Mucosa of gallbladder (tissue), 1 donor: ENCODE results near the gene EP400. TPM values are rescaled to one million over a fixed set of nuclear protein-coding genes. Genes with fewer than 3 reads are reported as not detected.
A peak's percentile ranks its signal among the peaks of the same experiment; 100 is the strongest.
"Not testable (repeated sequence)": the region's sequence is repeated elsewhere in the genome, so short reads cannot be mapped to it uniquely, and the experiment has no call there.

Source experiments
- DNase-seq: peaks from one replicate; pipeline ENCODE4 v3.0.0-alpha.2; 2020; ENCODE audit warnings: low spot score
- total RNA-seq: library from RNA; stranded (reverse); gene quantifications from one replicate; pipeline ENCODE4 v1.2.1, GENCODE V29; 2021
- donor health status: DM: no; HTN: no; CAD: no.

EP400 gene
- total RNA-seq, 1 donor from 2014 or later, result 42.5 TPM

DNA sequence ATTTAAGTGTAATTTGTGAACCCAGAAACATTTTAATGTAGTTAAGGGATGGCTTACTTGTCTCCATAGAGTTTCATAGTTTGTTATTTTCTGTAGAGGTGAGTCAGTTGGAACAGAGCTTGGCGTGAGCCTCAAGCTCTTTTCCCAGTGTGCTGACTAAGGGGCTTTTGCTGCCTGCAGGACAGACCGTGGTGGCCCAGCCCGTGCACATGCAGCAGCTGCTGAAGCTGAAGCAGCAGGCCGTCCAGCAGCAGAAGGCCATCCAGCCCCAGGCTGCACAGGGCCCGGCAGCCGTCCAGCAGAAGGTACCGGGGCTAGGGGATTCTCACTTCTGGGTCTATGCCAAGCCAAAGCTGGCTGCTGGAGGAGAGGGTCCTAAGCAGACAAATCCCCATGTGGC is 117.4 kb downstream of the EP400 start:
- no peak for DNase-seq

DNA sequence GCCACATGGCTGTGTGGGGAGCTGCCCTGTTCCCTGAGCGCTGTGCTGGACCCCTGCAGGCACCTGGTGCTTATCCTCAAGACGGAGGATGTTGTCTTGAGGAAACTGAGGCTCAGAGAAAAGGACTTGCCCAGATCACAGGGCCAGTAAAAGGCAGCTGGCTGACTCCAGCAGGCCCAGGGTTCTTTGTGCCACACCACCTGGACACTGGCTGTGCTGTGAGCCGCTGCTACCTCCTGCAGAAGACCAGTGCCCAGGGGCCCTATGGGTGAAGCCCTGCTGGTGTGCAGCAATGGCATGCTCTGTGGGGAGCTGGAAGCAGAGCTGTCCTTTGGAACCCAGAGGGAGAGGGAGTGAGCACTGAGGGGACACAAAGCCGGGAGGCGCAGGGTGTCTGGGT is 118.5 kb downstream of the EP400 start:
- DNase-seq, result no peak

DNA sequence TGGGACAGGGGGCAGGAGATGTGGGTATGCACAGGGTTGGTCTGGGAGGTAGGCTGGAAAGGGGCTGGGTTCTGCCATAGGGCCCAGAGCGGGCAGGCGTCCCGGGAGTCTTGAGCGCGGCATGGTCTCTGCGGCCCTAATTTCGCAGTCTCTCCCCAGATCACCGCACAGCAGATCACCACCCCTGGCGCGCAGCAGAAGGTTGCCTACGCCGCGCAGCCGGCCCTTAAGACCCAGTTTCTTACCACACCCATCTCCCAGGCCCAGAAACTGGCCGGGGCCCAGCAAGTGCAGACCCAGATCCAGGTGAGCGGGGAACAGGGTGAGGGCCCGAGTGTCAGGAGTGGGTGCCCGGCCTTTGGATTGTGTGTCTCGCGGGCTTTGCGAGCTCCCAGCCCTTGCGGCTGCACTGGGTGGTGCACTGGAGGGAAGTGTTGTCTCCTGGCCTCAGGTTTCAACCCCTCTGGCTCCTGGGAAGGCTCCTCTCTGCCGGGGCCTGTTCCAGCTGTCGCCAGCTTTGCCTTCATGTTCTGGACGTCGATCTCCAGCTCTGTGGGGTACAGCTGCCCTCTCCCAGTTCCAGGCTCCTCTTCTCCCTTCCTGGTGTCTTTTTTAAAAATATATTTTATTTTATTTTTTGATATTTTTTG is 119.7 kb downstream of the EP400 start:
- no peak for DNase-seq

DNA sequence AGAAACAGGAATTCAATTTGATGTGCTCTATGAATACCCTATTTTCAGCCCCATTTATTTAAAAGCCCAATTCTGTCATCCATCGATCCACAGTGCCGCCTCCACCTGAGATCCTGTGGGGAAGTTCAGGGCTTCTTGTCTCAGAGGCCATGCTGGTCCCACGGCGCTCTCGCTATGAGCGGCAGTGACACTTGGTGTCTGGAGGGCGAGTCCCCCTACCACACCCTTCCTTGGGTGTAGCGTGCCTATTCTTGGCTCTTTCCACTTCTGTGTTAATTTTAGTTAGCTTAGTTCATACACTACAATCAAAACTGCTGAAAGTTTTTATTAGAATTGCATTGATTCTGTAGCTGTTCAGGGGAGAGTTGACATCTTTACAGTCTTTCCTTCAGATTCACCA is 120.6 kb downstream of the EP400 start:
- DNase-seq, result no peak

DNA sequence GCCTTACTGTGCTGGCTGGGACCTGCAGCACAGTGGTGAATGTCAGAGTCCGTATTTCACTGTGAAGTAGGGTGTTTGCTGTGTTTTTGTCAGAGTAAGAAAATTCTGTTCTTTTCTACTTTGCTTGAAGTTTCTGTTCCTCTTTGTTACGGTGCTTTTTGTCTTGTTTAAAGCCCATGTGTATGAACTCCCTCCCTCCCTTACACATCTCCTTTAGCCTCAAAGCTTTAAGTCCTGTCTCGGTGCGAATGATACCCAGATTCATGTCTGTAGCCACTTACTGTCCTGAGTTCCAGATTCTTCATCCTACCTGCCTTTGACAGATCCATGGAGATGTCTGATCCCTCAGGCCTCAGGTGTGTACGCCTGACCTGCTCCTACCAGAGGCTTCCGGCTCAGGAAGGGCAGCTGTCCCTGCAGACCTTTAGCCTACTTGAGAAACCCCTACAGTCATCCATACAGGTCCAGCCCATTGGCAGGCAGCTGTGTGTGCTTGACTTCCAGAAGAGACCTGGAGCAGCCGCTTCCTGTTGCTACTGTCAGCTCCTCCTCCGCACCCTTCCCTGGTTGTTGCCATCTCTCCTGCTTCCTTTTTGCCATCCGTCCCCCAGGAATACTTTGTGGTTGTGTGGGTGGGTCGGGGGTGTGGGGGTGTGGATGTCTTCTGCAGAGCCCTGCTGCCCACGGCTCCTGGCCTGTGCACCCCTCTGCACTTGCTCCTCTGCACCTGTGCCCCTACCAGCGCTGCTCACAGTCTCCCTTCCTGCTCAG is 121.5 kb downstream of the EP400 start:
- DNase-seq, result no peak

DNA sequence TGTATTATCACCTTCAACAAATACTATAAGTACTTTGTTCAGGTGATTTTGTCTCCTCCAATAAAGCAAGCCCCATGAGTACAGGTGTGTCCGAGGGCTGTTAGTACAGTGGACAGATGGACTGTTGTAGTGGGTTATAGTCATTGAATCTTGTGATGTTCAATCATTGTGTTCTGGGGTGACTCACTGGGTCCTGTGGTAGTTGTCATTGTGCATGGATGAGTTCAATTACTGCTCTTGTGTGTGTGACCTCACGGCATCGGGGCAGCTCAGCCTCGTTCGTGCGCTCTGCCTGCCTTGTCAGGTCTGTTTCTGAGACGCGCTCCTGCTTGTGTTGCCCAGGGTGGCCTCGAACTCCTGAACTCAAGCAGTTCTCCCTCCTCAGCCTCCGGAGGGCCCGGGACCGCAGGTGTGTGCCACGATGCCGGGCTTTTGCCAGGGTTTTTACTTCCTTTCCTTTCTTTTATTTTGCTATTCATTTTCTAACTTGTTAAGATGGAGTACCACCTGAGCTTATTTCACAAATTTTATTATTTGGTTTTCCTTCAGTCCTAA is 122.2 kb downstream of the EP400 start:
- DNase-seq, result no peak

DNA sequence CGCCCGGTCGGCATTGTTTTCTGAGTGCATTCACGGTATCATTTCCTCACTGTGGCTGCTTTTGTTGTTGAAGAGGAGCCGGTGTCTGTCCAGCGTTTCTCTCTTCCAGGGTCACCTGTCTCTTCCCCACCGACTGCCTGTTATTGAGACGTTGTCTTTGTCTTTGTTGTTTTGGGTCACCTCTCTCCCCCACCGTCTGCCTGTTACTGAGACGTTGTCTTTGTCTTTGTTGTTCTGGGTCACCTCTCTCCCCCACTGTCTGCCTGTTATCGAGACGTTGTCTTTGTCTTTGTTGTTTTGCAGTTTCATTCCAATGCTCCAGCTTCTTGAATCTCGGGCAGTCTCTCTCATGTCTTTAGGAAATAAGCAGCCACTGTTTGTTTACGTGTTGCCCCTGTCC is 124.5 kb downstream of the EP400 start:
- no peak for DNase-seq

DNA sequence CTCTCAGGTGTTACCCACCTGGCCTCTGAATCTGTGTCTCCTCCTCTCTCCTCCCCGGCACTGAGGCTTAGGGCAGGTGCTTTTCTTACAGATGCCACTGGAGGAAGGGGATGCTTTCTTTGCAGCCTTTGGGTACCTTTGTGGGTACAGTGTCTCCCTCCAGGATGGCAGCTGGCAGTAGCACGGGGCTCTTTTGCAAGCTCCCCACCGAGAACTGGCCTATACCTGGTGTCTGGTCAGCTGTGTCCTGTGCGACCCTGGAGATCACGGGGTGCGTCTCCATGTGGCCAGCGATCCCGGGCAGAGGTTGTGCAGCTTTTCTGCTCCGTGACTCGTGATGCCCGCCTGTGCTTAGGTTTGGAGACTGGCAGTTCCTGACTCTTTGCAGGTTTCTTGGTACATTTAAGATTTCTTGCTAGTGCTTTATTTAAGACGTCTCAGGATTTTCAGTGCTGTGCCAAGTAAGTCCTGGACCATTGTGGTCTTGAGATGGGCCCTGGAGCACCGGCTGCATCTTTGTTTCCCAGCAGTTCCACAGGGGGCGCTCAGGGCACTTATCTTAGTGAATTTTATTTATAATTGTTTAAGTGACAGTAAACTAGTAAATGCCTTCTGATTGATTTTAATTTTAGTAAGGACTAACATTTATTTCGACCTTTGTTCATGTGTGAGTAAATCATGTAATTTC is 125.4 kb downstream of the EP400 start:
- DNase-seq, result no peak

DNA sequence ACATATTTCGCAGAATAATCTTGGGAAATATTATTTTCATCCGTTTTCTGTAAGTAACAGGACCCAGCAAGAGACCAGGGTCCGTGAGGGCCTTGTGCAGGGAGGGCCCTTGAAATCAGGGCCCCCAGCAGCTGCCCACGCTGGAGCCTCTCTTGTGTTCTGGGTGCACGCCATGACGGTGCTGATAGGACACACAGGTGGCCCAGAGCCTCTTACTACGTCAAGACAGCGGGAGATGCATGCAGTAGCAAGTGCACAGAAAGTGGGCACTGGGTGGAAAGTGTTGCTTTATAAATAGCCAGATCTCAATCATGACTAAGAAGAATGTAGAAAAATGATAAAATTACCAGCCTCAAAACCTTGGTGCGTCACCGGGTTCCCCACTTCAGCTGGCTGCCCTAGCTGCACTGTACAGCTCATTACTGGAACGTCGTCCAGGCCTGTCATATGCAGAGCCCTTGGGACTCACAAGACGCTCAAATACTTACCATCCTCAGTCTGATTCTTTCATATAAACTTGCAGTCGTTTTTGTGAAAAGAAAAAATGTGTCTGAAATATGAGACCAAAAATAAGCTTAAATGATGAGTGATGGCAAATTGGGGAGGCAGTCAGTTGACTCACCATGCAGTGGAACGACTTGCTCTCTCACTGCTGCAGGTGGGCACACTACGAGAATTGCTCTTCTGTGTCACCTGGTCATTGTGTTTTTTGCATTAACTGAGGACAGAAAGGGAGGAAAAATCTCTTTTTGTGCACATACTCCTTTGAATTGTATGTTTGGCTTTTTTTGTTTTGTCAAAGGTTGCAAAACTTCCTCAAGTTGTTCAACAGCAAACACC is 126.2 kb downstream of the EP400 start:
- no peak for DNase-seq

DNA sequence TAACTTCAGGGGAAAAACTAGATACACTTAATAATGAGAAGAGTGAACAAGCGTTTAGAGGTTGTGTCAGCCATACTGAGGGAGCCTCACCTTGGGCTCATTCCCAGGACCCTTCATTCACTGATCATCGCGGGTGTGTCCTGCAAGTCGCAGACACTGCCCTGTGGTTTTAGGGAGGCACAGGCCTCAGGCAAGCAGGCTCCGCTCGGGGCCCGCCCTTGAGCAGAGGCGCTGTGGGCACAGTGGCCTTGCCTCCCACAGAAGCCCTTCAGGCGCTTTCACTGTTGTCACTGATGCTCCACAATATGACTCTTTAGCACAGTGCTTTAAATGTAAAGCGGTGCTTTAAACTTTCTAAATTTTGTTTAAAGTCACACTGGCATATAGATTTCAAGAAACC is 127.0 kb downstream of the EP400 start:
- DNase-seq, result no peak

DNA sequence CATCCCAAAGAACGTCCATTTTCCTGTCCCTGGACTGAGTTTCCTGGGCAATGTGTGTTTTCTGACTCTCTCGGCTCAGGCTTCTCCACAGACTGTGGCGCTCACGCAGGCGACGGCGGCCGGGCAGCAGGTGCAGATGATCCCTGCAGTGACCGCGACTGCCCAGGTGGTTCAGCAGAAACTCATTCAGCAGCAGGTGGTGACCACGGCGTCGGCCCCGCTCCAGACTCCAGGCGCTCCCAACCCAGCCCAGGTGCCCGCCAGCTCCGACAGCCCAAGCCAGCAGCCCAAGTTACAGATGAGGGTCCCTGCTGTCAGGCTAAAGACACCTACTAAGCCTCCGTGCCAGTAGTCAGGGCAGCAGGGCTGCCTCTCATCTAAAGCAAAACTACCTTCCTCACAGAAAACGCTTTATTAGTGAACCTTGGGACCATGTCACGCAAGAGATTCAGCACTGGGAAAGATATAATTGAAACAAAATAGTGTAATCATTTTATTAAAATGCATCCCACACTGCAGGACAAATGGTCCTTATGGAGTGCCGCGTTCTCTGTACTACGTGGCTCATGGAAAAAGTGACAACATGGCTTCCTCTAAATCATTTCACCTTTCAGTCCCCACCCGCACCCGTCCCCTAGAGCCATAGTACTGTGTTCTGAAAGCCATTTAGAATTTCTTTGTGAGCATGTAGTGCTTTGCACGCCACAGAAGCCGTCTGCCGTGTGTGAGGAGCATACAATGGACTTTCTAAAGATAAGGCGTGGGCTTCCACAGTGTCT is 127.8 kb downstream of the EP400 start:
- DNase-seq, result no peak

DNA sequence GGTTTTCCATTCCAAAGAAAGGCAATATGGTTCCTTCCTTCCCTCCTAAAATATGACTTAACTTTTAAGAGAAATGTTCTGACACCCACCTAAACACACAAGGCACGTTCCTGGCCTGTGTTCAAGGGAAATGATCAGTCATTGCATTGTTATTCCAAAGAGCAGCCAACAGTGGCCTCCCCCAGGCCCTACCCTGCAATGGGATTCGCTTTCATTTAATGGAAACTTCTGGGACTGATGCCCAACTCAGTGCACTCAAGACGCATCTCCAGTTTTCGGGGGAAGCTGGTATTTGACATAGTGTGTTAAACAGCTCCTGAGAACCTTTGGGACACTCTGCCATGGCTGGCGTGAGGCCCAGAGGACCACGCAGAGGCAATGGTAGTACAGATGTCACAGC is 128.4 kb downstream of the EP400 start:
- DNase-seq, result no peak

DNA sequence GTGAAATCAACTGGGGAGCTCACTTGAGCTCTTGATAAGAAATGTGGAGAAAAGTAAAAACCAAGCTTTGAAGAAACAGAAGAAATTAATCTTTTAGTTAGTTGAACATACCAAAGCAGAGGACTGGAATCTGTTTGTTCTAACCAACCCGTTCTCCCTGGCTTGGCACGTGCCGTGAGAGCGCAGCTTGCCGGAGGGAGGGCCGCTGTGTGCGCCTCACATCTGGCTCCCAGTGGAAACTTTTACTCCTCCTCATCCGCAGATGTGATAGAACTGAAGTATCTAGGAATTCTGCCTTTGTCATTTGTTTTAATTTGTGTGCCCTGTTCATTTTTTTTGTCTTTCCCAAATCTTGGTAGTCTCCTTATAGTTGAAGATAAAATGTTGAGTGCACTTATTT is 129.5 kb downstream of the EP400 start:
- DNase-seq, result no peak

DNA sequence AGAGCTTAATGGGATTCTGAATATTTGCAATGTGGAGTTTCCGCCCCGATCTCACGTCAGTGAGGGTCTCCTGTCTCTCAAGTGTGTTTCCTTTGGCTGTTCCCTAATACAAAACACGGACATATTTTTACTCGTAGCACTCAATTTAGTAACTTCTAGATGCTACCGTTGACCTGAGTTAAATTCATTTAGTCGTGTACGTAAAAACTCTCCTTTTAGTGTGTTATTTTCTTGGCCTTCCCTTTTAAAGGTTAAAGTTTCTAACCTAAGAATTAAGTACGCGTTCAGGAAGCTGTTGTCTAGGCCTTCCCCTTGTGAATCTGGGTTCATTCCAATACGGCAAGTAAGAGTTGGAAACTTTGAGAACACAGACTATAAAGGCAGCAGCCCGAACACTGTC is 130.0 kb downstream of the EP400 start:
- no peak for DNase-seq

DNA sequence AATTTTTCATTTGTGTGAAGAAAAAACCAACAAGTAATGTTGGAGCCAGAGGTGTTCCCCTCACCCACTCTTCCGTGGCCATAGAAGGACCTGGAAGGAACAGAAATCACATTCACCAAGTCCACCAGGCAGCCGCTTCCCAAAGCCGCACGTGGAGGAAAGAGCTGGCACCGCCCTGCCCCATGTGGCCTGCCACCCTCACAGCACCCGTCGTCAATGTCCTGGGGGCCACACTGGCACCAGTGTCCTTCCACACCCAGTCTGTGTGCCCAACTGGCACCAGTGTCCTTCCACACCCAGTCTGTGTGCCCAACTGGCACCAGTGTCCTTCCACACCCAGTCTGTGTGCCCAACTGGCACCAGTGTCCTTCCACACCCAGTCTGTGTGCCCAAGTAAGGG is 130.8 kb downstream of the EP400 start:
- not testable (repeated sequence) for DNase-seq

DNA sequence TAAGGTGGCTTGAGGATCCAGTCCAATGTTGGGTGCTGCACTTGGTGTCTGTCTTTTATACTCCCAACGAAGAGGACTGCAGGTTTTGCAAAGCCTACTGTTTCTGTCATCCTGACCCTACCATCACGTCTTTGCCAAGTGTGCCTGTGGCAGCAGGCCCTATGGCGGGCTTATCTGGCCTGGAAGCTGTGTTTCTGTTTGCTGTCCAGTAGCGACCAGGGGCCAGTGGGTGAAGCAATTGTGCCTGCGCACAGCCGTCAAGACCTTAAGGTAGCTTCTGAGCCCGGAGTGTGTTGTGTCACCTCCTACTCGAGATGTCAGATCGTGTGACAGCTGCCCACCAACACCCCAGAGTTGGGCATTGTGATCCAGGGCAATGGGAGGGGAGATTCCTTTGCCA is 131.7 kb downstream of the EP400 start:
- DNase-seq, result no peak

DNA sequence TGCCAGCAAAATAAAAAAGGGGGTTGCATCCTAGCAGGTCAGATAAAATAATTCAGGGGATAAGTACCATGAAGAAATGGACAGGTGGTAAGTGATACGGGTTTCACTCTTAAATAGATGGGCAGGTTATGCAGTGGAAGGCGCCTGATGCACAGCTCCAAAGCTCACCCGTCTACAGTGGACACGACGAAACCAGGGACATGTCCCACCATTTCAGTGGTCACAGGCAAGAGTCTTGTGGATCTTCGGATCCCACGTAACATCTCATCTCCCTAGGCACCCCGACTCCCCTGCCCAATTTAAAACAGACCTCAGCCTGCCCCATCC is 133.8 kb downstream of the EP400 start:
- DNase-seq, result no peak

DNA sequence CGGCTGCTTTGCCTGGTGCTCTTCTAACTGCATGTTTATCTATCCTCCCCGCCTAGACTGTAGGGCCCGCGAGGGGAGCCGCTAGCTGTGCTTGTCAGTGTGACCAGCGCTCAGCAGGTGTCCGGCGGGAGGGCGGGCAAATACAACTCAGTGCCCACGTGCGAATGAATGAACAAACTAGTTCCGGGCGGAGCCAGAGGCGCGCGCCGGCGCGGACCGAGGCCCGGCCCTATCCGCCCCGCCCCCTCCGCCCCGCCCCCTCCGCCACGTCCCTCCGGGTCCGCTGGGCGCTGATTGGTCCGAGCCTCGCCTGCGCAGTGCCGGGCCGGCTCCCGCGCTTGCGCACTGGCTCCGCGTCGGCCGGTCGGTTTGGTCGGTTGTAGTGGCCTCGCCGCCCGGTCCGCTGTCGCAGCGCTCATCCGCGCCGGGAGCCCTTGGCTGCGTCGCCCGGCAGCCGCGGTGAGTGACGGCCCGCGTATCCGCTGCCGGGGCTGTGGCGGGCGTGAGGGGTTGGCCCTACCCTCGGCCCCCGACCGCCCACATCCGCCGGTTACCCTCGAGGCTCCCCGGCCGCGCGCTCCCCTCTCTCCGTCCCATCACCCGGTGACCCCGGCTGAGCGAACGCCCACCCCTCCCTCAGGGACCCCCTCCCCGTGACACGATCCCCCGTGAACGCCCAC is 134.3 kb downstream of the EP400 start:
- DNase-seq, result peak; percentile 92

DNA sequence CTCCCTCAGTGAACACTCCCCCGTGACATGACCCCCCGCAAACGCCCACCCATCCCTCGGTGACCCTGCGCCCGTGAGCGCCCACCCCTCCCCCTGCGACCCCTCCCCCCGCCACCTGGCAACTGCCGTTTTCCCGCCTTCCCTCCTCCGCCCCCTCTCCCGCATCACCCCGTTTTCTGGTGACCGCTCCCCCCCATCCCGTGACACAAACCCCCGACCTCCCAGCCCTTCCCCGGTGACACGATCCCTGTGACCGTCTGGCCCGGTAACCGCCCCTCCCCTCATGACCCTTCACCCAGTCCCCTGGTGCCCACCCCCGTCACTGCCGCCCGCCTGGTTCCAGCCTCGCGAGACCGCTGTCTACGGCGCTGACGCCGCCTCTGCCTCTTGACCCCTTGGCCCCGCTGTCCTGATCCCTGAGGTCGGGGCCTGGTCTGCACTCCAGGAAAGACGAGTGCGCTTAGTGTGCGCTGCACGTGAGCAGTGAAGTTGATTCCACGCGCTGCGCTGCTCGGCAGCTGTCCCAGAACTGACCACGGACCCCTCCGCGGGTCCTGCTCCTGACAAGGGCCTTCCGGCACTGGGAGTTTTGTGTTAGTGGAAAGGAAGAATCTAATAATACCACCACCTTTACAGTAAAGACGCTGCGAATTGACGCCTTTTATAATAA is 135.0 kb downstream of the EP400 start:
- DNase-seq, result peak; percentile 30

DNA sequence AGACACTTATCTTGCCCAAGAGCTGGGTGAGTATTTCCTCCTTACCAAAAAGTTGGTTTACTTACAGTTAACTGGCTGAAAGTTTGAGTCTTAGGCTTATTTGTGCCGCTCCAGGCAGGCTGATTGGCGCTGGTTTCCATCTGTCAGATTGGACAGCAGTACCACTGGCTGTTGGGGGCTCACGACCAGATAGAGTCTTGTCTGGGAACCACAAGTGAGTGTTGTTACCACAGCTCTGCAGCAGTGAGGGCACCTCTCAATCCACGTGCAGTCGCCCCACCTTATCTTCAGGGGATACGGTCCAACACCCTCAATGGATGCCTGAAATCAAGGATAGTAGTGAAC is 135.5 kb downstream of the EP400 start:
- DNase-seq, result no peak
